Natural killer cell (primary cell): ENCODE results near the gene EXOC4. TPM values are rescaled to one million over a fixed set of nuclear protein-coding genes. Genes with fewer than 3 reads are reported as not detected.

Experiments
- ATAC-seq, 3 donors: fragments of 150-1000 bp in 2 of 3; fragments of 200-7000 bp in 1 of 3; cut with Tn5 transposase; 1 replicate in 1 of 3; 2 replicates in 2 of 3; pipeline ENCODE4 v1.10.0; 2021; ENCODE audit warnings: mild to moderate bottlenecking in 2 of 3, moderate library complexity in 2 of 3
- DNase-seq, 2 donors: peaks; one replicate each; pipeline versions ENCODE4 v3.0.0 to v3.0.0-alpha.2; 2013 to 2021; ENCODE audit warnings: mixed read lengths in 1 of 2
- H3K27ac ChIP-seq: one replicate; pipeline ENCODE4 v1.5.1; 2013; ENCODE audit warnings: mild to moderate bottlenecking, low read length
- H3K27me3 ChIP-seq: one replicate; pipeline ENCODE4 v1.6.1; 2013; ENCODE audit warnings: low read length; ENCODE audit not compliant: control insufficient read depth, insufficient read depth
- H3K36me3 ChIP-seq: one replicate; pipeline ENCODE4 v1.6.1; 2013; ENCODE audit warnings: low read length; ENCODE audit not compliant: control insufficient read depth, insufficient read depth
- H3K4me1 ChIP-seq: one replicate; pipeline ENCODE4 v1.6.1; 2013; ENCODE audit warnings: low read length; ENCODE audit not compliant: control insufficient read depth, insufficient read depth
- H3K4me3 ChIP-seq: one replicate; pipeline ENCODE4 v1.5.1; 2013; ENCODE audit warnings: low read length
- H3K9me3 ChIP-seq: one replicate; pipeline ENCODE4 v1.6.1; 2013; ENCODE audit warnings: low read length; ENCODE audit not compliant: control insufficient read depth, insufficient read depth
- H3K27ac Mint-ChIP-seq, 2 donors: one replicate each; pipeline ENCODE4 v1.8.0; 2022; ENCODE audit warnings: mild to moderate bottlenecking in 2 of 2, mixed read lengths in 2 of 2, moderate library complexity in 1 of 2
- H3K27me3 Mint-ChIP-seq, 2 donors: one replicate each; pipeline ENCODE4 v1.8.0; 2022; ENCODE audit warnings: low read depth in 2 of 2, mixed read lengths in 2 of 2
- H3K36me3 Mint-ChIP-seq: one replicate; pipeline ENCODE4 v1.8.0; 2022; ENCODE audit warnings: mixed read lengths
- H3K4me1 Mint-ChIP-seq, 2 donors: one replicate each; pipeline ENCODE4 v1.8.0; 2022; ENCODE audit warnings: mixed read lengths in 2 of 2
- H3K4me3 Mint-ChIP-seq: one replicate; pipeline ENCODE4 v1.8.0; 2022; ENCODE audit warnings: mild to moderate bottlenecking, moderate library complexity, mixed read lengths
- H3K9me3 Mint-ChIP-seq, 2 donors: one replicate each; pipeline ENCODE4 v1.8.0; 2022; ENCODE audit warnings: mixed read lengths in 2 of 2
- CTCF ChIP-seq: fragments of 200-600 bp; IDR thresholded peaks from one replicate; pipeline ENCODE4 v1.8.0; 2022; ENCODE audit warnings: antibody characterized with exemption
- WGBS: methylation state at CpG from one replicate; pipeline ENCODE4 v1.1.7; 2013; ENCODE audit warnings: missing lambda C conversion rate; ENCODE audit not compliant: insufficient coverage; 5-methylcytosine and 5-hydroxymethylcytosine counted together
- intact Hi-C: fragments of 100-400 bp; cut with micrococcal nuclease; formaldehyde crosslinking; loops from one replicate; pipeline ENCODE4 v1.14.2; 2022
- total RNA-seq, 4 donors: library from RNA; stranded (reverse); fragments of 120-200 nt in 1 of 4; gene quantifications; one replicate each; pipeline versions ENCODE4 v1.2.3 to v1.2.4, GENCODE V29; 2013 to 2022

Gene EXOC4
- total RNA-seq, 3 donors from 2014 or later (not counting 1 experiment from before 2014, with no cell fraction given), result 105 to 148 (median 123) TPM

- peaks cover 0 to 10% of the 10 kb centered on the region in 2 donors for H3K9me3 Mint-ChIP-seq
- no peaks in the 10 kb centered on the region for H3K27me3 Mint-ChIP-seq
- no peak overlapping the region for H3K4me3 Mint-ChIP-seq
- no peak overlapping the region for H3K27ac ChIP-seq
- intact Hi-C loops, result no loop called here
- H3K9me3 ChIP-seq, result no peaks in the 10 kb centered on the region
- H3K27ac Mint-ChIP-seq, result no peak overlapping the region
- ATAC-seq, result no peak
- H3K4me1 Mint-ChIP-seq, result peaks cover 8 to 30% of the 10 kb centered on the region in 2 donors
- 99% methylated on average over 2 of the region's 2 CpGs for WGBS
- H3K4me3 ChIP-seq, result no peak overlapping the region
- H3K4me1 ChIP-seq, result no peaks in the 10 kb centered on the region
- no peak for DNase-seq
- no peak for TF ChIP-seq CTCF
- H3K36me3 ChIP-seq, result no peaks in the 10 kb centered on the region
- H3K36me3 Mint-ChIP-seq, result no peaks in the 10 kb centered on the region
- no peaks in the 10 kb centered on the region for H3K27me3 ChIP-seq
These were observed 155.3 kb downstream of the EXOC4 start for GRCh38 chr7:133408212-133408611.

GRCh38 chr7:133409421-133409820 is 156.5 kb downstream of the EXOC4 start:
- 100% methylated on average over 1 of the region's 2 CpGs for WGBS
- peaks cover 8 to 30% of the 10 kb centered on the region in 2 donors for H3K4me1 Mint-ChIP-seq
- no peaks in the 10 kb centered on the region for H3K27me3 Mint-ChIP-seq
- Histone ChIP-seq H3K36me3 (no peaks in the 10 kb centered on the region), H3K27ac (no peak overlapping the region), H3K27me3 (no peaks in the 10 kb centered on the region), H3K9me3 (no peaks in the 10 kb centered on the region), H3K4me1 (no peaks in the 10 kb centered on the region), H3K4me3 (no peak overlapping the region)
- H3K27ac Mint-ChIP-seq, result no peak overlapping the region
- peaks cover 0 to 10% of the 10 kb centered on the region in 2 donors for H3K9me3 Mint-ChIP-seq
- no peaks in the 10 kb centered on the region for H3K36me3 Mint-ChIP-seq
- DNase-seq (no peak), ATAC-seq (no peak)
- intact Hi-C loops, result no loop called here
- TF ChIP-seq CTCF, result no peak
- no peak overlapping the region for H3K4me3 Mint-ChIP-seq

- no peak for TF ChIP-seq CTCF
- Mint-ChIP-seq H3K4me3 (no peak overlapping the region), H3K27ac (no peak overlapping the region), H3K27me3 (no peaks in the 10 kb centered on the region), H3K9me3 (peaks cover 0 to 10% of the 10 kb centered on the region in 2 donors), H3K4me1 (peaks cover 8 to 30% of the 10 kb centered on the region in 2 donors), H3K36me3 (no peaks in the 10 kb centered on the region)
- no peaks in the 10 kb centered on the region for H3K4me1 ChIP-seq
- H3K27me3 ChIP-seq, result no peaks in the 10 kb centered on the region
- ATAC-seq (no peak), DNase-seq (no peak)
- no peak overlapping the region for H3K27ac ChIP-seq
- H3K9me3 ChIP-seq, result no peaks in the 10 kb centered on the region
- no peak overlapping the region for H3K4me3 ChIP-seq
- intact Hi-C loops, result no loop called here
- 95% methylated on average over 1 of the region's 1 CpG for WGBS
- no peaks in the 10 kb centered on the region for H3K36me3 ChIP-seq
These were observed 157.1 kb downstream of the EXOC4 start for GRCh38 chr7:133409966-133410365.

GRCh38 chr7:133411395-133411794 is 158.5 kb downstream of the EXOC4 start:
- no peaks in the 10 kb centered on the region for H3K4me1 ChIP-seq
- H3K9me3 ChIP-seq, result no peaks in the 10 kb centered on the region
- H3K36me3 ChIP-seq, result no peaks in the 10 kb centered on the region
- no peak overlapping the region for H3K4me3 ChIP-seq
- H3K27me3 Mint-ChIP-seq, result no peaks in the 10 kb centered on the region
- no peak overlapping the region for H3K4me3 Mint-ChIP-seq
- peaks cover 9 to 33% of the 10 kb centered on the region in 2 donors for H3K4me1 Mint-ChIP-seq
- no peaks in the 10 kb centered on the region for H3K36me3 Mint-ChIP-seq
- intact Hi-C loops, result no loop called here
- H3K27ac ChIP-seq, result no peak overlapping the region
- TF ChIP-seq CTCF, result no peak
- H3K9me3 Mint-ChIP-seq, result peaks cover 0 to 10% of the 10 kb centered on the region in 2 donors
- no peak overlapping the region for H3K27ac Mint-ChIP-seq
- ATAC-seq (no peak), DNase-seq (no peak)
- WGBS, result 86% methylated on average over 1 of the region's 2 CpGs
- no peaks in the 10 kb centered on the region for H3K27me3 ChIP-seq
